Stomach (tissue), 9 donors: Measurements from ENCODE around the gene GRIA3. TPM values are rescaled to one million over a fixed set of nuclear protein-coding genes. Genes with fewer than 3 reads are reported as not detected.

ENCODE experiments used
- DNase-seq, 2 donors: peaks; one replicate each; pipeline versions ENCODE4 v3.0.0 to v3.0.0-alpha.2; 2013 to 2019
- H3K27ac ChIP-seq, 5 donors: fragments of 200-600 bp in 4 of 5; sonication (generic) in 4 of 5; one replicate each; pipeline ENCODE4 v1.5.1; 2013 to 2019; ENCODE audit warnings: mild to moderate bottlenecking in 1 of 5, moderate library complexity in 1 of 5
- H3K27me3 ChIP-seq, 3 donors: fragments of 200-600 bp; sonication (generic); one replicate each; pipeline ENCODE4 v1.5.1; 2017 to 2019; ENCODE audit warnings: mixed run types in 1 of 3
- H3K36me3 ChIP-seq, 4 donors: fragments of 200-600 bp; sonication (generic); 1 replicate in 3 of 4; 2 replicates in 1 of 4; pipeline ENCODE4 v1.5.1; 2016 to 2019
- H3K4me1 ChIP-seq, 4 donors: fragments of 200-600 bp; sonication (generic); one replicate each; pipeline ENCODE4 v1.5.1; 2016 to 2019
- H3K4me3 ChIP-seq, 4 donors: fragments of 200-600 bp; sonication (generic) in 3 of 4; one replicate each; pipeline ENCODE4 v1.5.1; 2016 to 2019; ENCODE audit warnings: mild to moderate bottlenecking in 1 of 4
- H3K9me3 ChIP-seq, 4 donors: fragments of 200-600 bp; sonication (generic); one replicate each; pipeline ENCODE4 v1.5.1; 2016 to 2019
- CTCF ChIP-seq, 7 experiments: fragments of 450-650 bp in 4 of 7; fragments of 200-600 bp in 3 of 7; sonication (generic) in 3 of 7; IDR thresholded peaks; one replicate each; pipeline ENCODE4 v1.5.1; 2016 to 2019; ENCODE audit warnings: antibody characterized with exemption in 7 of 7, control low read depth in 2 of 7, mild to moderate bottlenecking in 1 of 7
- EP300 ChIP-seq: sonication (generic); formaldehyde crosslinking; IDR thresholded peaks from one replicate; pipeline ENCODE4 v1.6.1; 2017; ENCODE audit warnings: antibody characterized with exemption
- POLR2A ChIP-seq, 4 donors: fragments of 450-650 bp; IDR thresholded peaks; one replicate each; pipeline ENCODE4 v1.6.1; 2016; ENCODE audit warnings: antibody characterized with exemption in 4 of 4, control low read depth in 2 of 4, mild to moderate bottlenecking in 1 of 4, moderate library complexity in 1 of 4
- POLR2AphosphoS5 ChIP-seq, 3 donors: sonication (generic); formaldehyde crosslinking; IDR thresholded peaks; one replicate each; pipeline ENCODE4 v1.6.1; 2016; ENCODE audit warnings: antibody characterized with exemption in 3 of 3
- WGBS, 5 donors: extraction: QIAGEN DNeasy Blood & Tissue Kit in 3 of 5; methylation state at CpG; one replicate each; pipeline versions ENCODE4 v1.1.5 to v1.1.7; 2013 to 2018; 5-methylcytosine and 5-hydroxymethylcytosine counted together
- intact Hi-C: fragments of 100-400 bp; cut with DNase I; formaldehyde crosslinking; loops from one replicate; pipeline ENCODE4 v1.15.1; 2023; ENCODE audit warnings: low total_unique reads
- polyA plus RNA-seq, 3 donors: library from polyadenylated mRNA; stranded (reverse); fragments of 200-250 nt; gene quantifications; one replicate each; pipeline ENCODE4 v1.2.3, GENCODE V29; 2013
- total RNA-seq, 5 donors: library from RNA; depleted of rRNA; stranded (reverse); fragments of >200 nt; gene quantifications; one replicate each; pipeline versions ENCODE4 v1.1.0 to v1.2.3, GENCODE V29; 2014 to 2016
- donor health status: healthy with polysubstance abuse.
- donor health status: Bipolar disorder and iron deficiency.
- donor health status: healthy.

The GRIA3 gene
- total and polyA plus RNA-seq, 8 donors, result 0.87 to 4.7 (median 2.1) TPM; not detected in 3

- Histone ChIP-seq H3K9me3 (no peaks in the 10 kb centered on the region), H3K4me1 (peaks cover 0 to 4% (median 0%) of the 10 kb centered on the region in 4 donors), H3K27ac (no peak overlapping the region), H3K27me3 (no peaks in the 10 kb centered on the region), H3K36me3 (no peaks in the 10 kb centered on the region), H3K4me3 (no peak overlapping the region)
- intact Hi-C loops, result no loop called here
- 23 to 39% (median 33%) methylated on average over 5 of the region's 5 CpGs for WGBS, 5 donors
- TF ChIP-seq POLR2AphosphoS5 (IDR thresholded peaks at IDR 0.05), result no peak
- TF ChIP-seq CTCF (IDR thresholded peaks at IDR 0.05), result no peak
- TF ChIP-seq EP300, result no peak
- no peak for TF ChIP-seq POLR2A (IDR thresholded peaks at IDR 0.05)
- peak in 1 of 2 donors; percentile 5 for DNase-seq
Observed at GRCh38 chrX:123476611-123477219, 292.6 kb downstream of the GRIA3 start.

- Histone ChIP-seq H3K27me3 (no peaks in the 10 kb centered on the region), H3K9me3 (no peaks in the 10 kb centered on the region), H3K27ac (no peak overlapping the region), H3K4me3 (no peak overlapping the region), H3K4me1 (peaks cover 0 to 4% (median 0%) of the 10 kb centered on the region in 4 donors), H3K36me3 (no peaks in the 10 kb centered on the region)
- TF ChIP-seq POLR2A (IDR thresholded peaks at IDR 0.05) (no peak), EP300 (no peak), CTCF (IDR thresholded peaks at IDR 0.05) (no peak), POLR2AphosphoS5 (IDR thresholded peaks at IDR 0.05) (no peak)
- DNase-seq, result no peak
- intact Hi-C loops, result no loop called here
- WGBS, 5 donors, result 86 to 93% (median 88%) methylated on average over 3 of the region's 3 CpGs
Observed at GRCh38 chrX:123477673-123478072, 293.6 kb downstream of the GRIA3 start.

GRCh38 chrX:123481913-123482851 lies 298.1 kb downstream of the GRIA3 start:
- Histone ChIP-seq H3K27ac (peak overlapping the region in 1 of 5 donors; percentile 21), H3K4me3 (no peak overlapping the region), H3K4me1 (no peaks in the 10 kb centered on the region), H3K9me3 (no peaks in the 10 kb centered on the region), H3K36me3 (no peaks in the 10 kb centered on the region), H3K27me3 (no peaks in the 10 kb centered on the region)
- intact Hi-C loops, result no loop called here
- TF ChIP-seq EP300, result no peak
- peak in 1 of 3 donors; percentile 8 for TF ChIP-seq POLR2AphosphoS5 (IDR thresholded peaks at IDR 0.05)
- no peak for TF ChIP-seq CTCF (IDR thresholded peaks at IDR 0.05)
- no peak for TF ChIP-seq POLR2A (IDR thresholded peaks at IDR 0.05)
- 45 to 60% (median 58%) methylated on average over 11 of the region's 11 CpGs for WGBS, 5 donors
- peak in 1 of 2 donors; percentile 19 for DNase-seq

GRCh38 chrX:123486297-123486696 lies 302.2 kb downstream of the GRIA3 start:
- TF ChIP-seq CTCF (IDR thresholded peaks at IDR 0.05) (no peak), EP300 (no peak), POLR2AphosphoS5 (IDR thresholded peaks at IDR 0.05) (no peak), POLR2A (IDR thresholded peaks at IDR 0.05) (no peak)
- H3K27me3 ChIP-seq, result no peaks in the 10 kb centered on the region
- H3K4me1 ChIP-seq, result no peaks in the 10 kb centered on the region
- no peak for DNase-seq
- H3K9me3 ChIP-seq, result no peaks in the 10 kb centered on the region
- H3K36me3 ChIP-seq, result no peaks in the 10 kb centered on the region
- intact Hi-C loops, result no loop called here
- no peak overlapping the region for H3K27ac ChIP-seq
- WGBS, 5 donors, result 71 to 87% (median 80%) methylated on average over 2 of the region's 2 CpGs; no CpG with 5 or more reads in 1 of the 5 donors
- H3K4me3 ChIP-seq, result no peak overlapping the region
